GM23338 (cell line): ENCODE results near the gene ANKRD6. TPM values are rescaled to one million over a fixed set of nuclear protein-coding genes. Genes with fewer than 3 reads are reported as not detected.

Experiments
- ATAC-seq: fragments of 200-7000 bp; cut with Tn5 transposase; 3 replicates; pipeline ENCODE4 v1.9.1; 2020
- DNase-seq: peaks from one replicate; pipeline ENCODE4 v3.0.0-alpha.2; 2015; ENCODE audit warnings: low spot score
- H2AFZ ChIP-seq: fragments of 200-600 bp; sonication (generic); 2 replicates; pipeline ENCODE4 v1.8.0; 2016; ENCODE audit warnings: antibody characterized with exemption, mild to moderate bottlenecking, moderate library complexity
- H3F3A ChIP-seq: fragments of 200-600 bp; sonication (generic); replicated peaks from 2 replicates; pipeline ENCODE4 v1.8.0; 2017; ENCODE audit warnings: antibody characterized with exemption, mixed run types, low read depth
- H3K27ac ChIP-seq: fragments of 200-600 bp; sonication (generic); 2 replicates; pipeline ENCODE4 v1.6.1; 2016; ENCODE audit warnings: low read depth
- H3K27me3 ChIP-seq: fragments of 200-600 bp; sonication (generic); 2 replicates; pipeline ENCODE4 v1.8.0; 2016; ENCODE audit warnings: mild to moderate bottlenecking, mixed run types, moderate library complexity; ENCODE audit not compliant: insufficient read depth
- H3K36me3 ChIP-seq: fragments of 200-600 bp; sonication (generic); 2 replicates; pipeline ENCODE4 v1.8.0; 2016; ENCODE audit warnings: mild to moderate bottlenecking; ENCODE audit not compliant: insufficient read depth
- H3K4me1 ChIP-seq: fragments of 200-600 bp; sonication (generic); 2 replicates; pipeline ENCODE4 v1.8.0; 2016; ENCODE audit warnings: mild to moderate bottlenecking, moderate library complexity; ENCODE audit not compliant: insufficient read depth
- H3K4me2 ChIP-seq: fragments of 200-600 bp; sonication (generic); 2 replicates; pipeline ENCODE4 v1.7.1; 2017; ENCODE audit warnings: mixed run types
- H3K4me3 ChIP-seq: fragments of 200-600 bp; sonication (generic); 2 replicates; pipeline ENCODE4 v1.6.1; 2016; ENCODE audit warnings: mixed run types
- H3K79me2 ChIP-seq: fragments of 200-600 bp; sonication (generic); replicated peaks from 2 replicates; pipeline ENCODE4 v1.8.0; 2017; ENCODE audit warnings: mild to moderate bottlenecking; ENCODE audit not compliant: insufficient read depth
- H3K9me2 ChIP-seq: fragments of 200-600 bp; sonication (generic); 2 replicates; pipeline ENCODE4 v1.8.0; 2017; ENCODE audit not compliant: insufficient read depth
- H4K20me1 ChIP-seq: fragments of 200-600 bp; sonication (generic); replicated peaks from 2 replicates; pipeline ENCODE4 v1.8.0; 2017; ENCODE audit warnings: mild to moderate bottlenecking; ENCODE audit not compliant: insufficient read depth
- H3K27ac Mint-ChIP-seq: 2 replicates; pipeline ENCODE4 v1.8.0; 2020; ENCODE audit warnings: inconsistent platforms, mild to moderate bottlenecking, moderate library complexity, mixed read lengths
- H3K27me3 Mint-ChIP-seq: 3 replicates; pipeline ENCODE4 v1.8.0; 2022; ENCODE audit warnings: low read depth, mild to moderate bottlenecking, moderate library complexity, mixed read lengths, inconsistent platforms; ENCODE audit not compliant: insufficient read depth, poor library complexity
- H3K36me3 Mint-ChIP-seq: 3 replicates; pipeline ENCODE4 v1.8.0; 2021; ENCODE audit warnings: low read depth, mild to moderate bottlenecking, inconsistent platforms, moderate library complexity, mixed read lengths
- H3K4me1 Mint-ChIP-seq: 3 replicates; pipeline ENCODE4 v1.8.0; 2020; ENCODE audit warnings: mild to moderate bottlenecking, inconsistent platforms, mixed read lengths
- H3K4me3 Mint-ChIP-seq: 3 replicates; pipeline ENCODE4 v1.8.0; 2021; ENCODE audit warnings: moderate library complexity, mild to moderate bottlenecking, inconsistent platforms, mixed read lengths
- H3K9me3 Mint-ChIP-seq: 3 replicates; pipeline ENCODE4 v1.8.0; 2020; ENCODE audit warnings: moderate library complexity, mild to moderate bottlenecking, inconsistent platforms, mixed read lengths
- CREB1 ChIP-seq: fragments of 250-450 bp; sonication (Bioruptor Pico); IDR thresholded peaks from 2 replicates; pipeline ENCODE4 v1.5.0; 2020; ENCODE audit warnings: low read depth, mild to moderate bottlenecking, moderate library complexity
- EZH2 ChIP-seq: fragments of 200-600 bp; sonication (generic); IDR thresholded peaks from one replicate; pipeline ENCODE4 v1.8.0; 2017; ENCODE audit warnings: antibody characterized with exemption, mild to moderate bottlenecking, low read depth; ENCODE audit not compliant: unreplicated experiment
- STAT1 ChIP-seq: IDR thresholded peaks from one replicate; pipeline ENCODE4 v1.6.1; 2016; ENCODE audit warnings: antibody characterized with exemption; ENCODE audit not compliant: unreplicated experiment
- ZNF331 ChIP-seq: fragments of 250-450 bp; sonication (Bioruptor Pico); IDR thresholded peaks from 2 replicates; pipeline ENCODE4 v1.5.0; 2020; ENCODE audit warnings: low read depth, mild to moderate bottlenecking, moderate library complexity
- ZNF462 ChIP-seq: fragments of 250-450 bp; sonication (Bioruptor Pico); IDR thresholded peaks from 2 replicates; pipeline ENCODE4 v1.5.0; 2020; ENCODE audit warnings: mild to moderate bottlenecking, moderate library complexity
- polyA plus RNA-seq: library from polyadenylated mRNA; unstranded; fragments of >200 nt; fragmentation: Nextera tagmentation; extraction: Ambion mirVana; gene quantifications from 2 replicates; pipeline ENCODE4 v1.2.1, GENCODE V29; 2016
- total RNA-seq: library from RNA; depleted of rRNA; stranded (reverse); fragments of >200 nt; shearing (Covaris generic); gene quantifications from 2 replicates; pipeline ENCODE4 v1.2.3, GENCODE V29; 2014
- TF ChIP-seq, protein P1 (sequence below): IDR thresholded peaks from one replicate; pipeline ENCODE4 v1.6.1; 2018; ENCODE audit warnings: antibody characterized with exemption; ENCODE audit not compliant: unreplicated experiment

ANKRD6 gene
- total and polyA plus RNA-seq, 2 experiments from 2014 or later, result 3.2 to 9.2 TPM

- ATAC-seq (no peak), DNase-seq (no peak)
- peak overlapping the region; percentile 58 for H3K4me3 ChIP-seq
- H3K9me2 ChIP-seq, result no peaks in the 10 kb centered on the region
- peaks cover 11% of the 10 kb centered on the region for H3K36me3 ChIP-seq
- TF ChIP-seq, protein P1, sequence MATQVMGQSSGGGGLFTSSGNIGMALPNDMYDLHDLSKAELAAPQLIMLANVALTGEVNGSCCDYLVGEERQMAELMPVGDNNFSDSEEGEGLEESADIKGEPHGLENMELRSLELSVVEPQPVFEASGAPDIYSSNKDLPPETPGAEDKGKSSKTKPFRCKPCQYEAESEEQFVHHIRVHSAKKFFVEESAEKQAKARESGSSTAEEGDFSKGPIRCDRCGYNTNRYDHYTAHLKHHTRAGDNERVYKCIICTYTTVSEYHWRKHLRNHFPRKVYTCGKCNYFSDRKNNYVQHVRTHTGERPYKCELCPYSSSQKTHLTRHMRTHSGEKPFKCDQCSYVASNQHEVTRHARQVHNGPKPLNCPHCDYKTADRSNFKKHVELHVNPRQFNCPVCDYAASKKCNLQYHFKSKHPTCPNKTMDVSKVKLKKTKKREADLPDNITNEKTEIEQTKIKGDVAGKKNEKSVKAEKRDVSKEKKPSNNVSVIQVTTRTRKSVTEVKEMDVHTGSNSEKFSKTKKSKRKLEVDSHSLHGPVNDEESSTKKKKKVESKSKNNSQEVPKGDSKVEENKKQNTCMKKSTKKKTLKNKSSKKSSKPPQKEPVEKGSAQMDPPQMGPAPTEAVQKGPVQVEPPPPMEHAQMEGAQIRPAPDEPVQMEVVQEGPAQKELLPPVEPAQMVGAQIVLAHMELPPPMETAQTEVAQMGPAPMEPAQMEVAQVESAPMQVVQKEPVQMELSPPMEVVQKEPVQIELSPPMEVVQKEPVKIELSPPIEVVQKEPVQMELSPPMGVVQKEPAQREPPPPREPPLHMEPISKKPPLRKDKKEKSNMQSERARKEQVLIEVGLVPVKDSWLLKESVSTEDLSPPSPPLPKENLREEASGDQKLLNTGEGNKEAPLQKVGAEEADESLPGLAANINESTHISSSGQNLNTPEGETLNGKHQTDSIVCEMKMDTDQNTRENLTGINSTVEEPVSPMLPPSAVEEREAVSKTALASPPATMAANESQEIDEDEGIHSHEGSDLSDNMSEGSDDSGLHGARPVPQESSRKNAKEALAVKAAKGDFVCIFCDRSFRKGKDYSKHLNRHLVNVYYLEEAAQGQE, result no peak
- no peak for TF ChIP-seq ZNF462
- no peak for TF ChIP-seq ZNF331 (CRISPR knock-in tag)
- TF ChIP-seq EZH2, result no peak
- no peak for TF ChIP-seq CREB1 (CRISPR knock-in tag)
- no peak for TF ChIP-seq STAT1
- Mint-ChIP-seq H3K9me3 (no peaks in the 10 kb centered on the region; the same call in 2 of the 3 replicates), H3K27ac (peak overlapping the region; percentile 80), H3K36me3 (peaks cover 48% of the 10 kb centered on the region), H3K4me3 (peak overlapping the region; percentile 85), H3K27me3 (peaks cover 2% of the 10 kb centered on the region), H3K4me1 (peaks cover 15% of the 10 kb centered on the region)
- H3K4me2 ChIP-seq, result peak overlapping the region; percentile 95
- H4K20me1 ChIP-seq, result no peaks in the 10 kb centered on the region
- peak overlapping the region; percentile 74; the same call in 1 of the 2 replicates for H2AFZ ChIP-seq
- H3K4me1 ChIP-seq, result peaks cover 6% of the 10 kb centered on the region
- peak overlapping the region; percentile 91 for H3K27ac ChIP-seq
- H3F3A ChIP-seq, result peaks cover 7% of the 10 kb centered on the region; the same call in 1 of the 2 replicates
- no peaks in the 10 kb centered on the region for H3K27me3 ChIP-seq
- peaks cover 7% of the 10 kb centered on the region; the same call in 1 of the 2 replicates for H3K79me2 ChIP-seq
Measured at GRCh38 chr6:89637960-89638319, 205.0 kb downstream of the ANKRD6 start.
